ENCODE measurements around the gene FKBP2. TPM values are rescaled to one million over a fixed set of nuclear protein-coding genes. Genes with fewer than 3 reads are reported as not detected.

FKBP2 gene
- total and polyA plus RNA-seq, 4 donors: 50.2 to 298 (median 87.2) TPM

DNA sequence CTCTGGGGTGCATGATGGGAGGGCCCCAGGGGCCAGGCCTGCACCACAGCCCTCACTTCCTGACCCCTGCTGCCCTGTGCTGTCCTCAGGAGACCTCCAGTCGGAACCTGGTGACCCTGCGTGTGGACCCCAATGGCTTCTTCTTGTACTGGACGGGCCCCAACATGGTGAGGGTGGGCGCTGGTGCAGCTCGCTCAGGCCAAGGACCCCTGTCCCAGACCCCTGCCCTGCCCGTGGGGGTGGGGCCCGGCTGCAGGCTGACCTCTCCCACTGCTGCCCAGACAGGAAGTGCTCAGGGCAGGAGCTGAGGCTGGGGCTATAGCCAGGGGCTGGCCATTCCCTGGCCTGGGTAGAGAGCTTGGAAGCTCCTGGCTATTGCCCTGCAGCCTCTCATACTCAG is 13.4 kb downstream of the FKBP2 start:
- no peaks in the 10 kb centered on the region for H3K4me1 ChIP-seq (ENCODE audit: control insufficient read depth in 1 of 2, insufficient read depth in 2 of 2, low read length in 2 of 2)
- H3K27ac ChIP-seq (ENCODE audit: low read depth in 1 of 2, low read length in 2 of 2): no peak overlapping the region
- ATAC-seq (ENCODE audit: low FRiP score): no peak
- H3K36me3 ChIP-seq (ENCODE audit: control insufficient read depth in 1 of 2, insufficient read depth in 2 of 2, low read length in 1 of 2): peaks cover 8 to 9% of the 10 kb centered on the region in 2 donors
- H3K9me3 ChIP-seq (ENCODE audit: control insufficient read depth, low read length): no peaks in the 10 kb centered on the region
- no peak for DNase-seq
- H3K27me3 ChIP-seq (ENCODE audit: control insufficient read depth in 1 of 2, insufficient read depth in 2 of 2, low read length in 1 of 2): no peaks in the 10 kb centered on the region
- WGBS, 2 donors: 86% methylated on average over 7 of the region's 7 CpGs
- no peak overlapping the region for H3K4me3 ChIP-seq (ENCODE audit: low read length in 2 of 2)
- intact Hi-C loops (cut with DNase I): no loop called here

DNA sequence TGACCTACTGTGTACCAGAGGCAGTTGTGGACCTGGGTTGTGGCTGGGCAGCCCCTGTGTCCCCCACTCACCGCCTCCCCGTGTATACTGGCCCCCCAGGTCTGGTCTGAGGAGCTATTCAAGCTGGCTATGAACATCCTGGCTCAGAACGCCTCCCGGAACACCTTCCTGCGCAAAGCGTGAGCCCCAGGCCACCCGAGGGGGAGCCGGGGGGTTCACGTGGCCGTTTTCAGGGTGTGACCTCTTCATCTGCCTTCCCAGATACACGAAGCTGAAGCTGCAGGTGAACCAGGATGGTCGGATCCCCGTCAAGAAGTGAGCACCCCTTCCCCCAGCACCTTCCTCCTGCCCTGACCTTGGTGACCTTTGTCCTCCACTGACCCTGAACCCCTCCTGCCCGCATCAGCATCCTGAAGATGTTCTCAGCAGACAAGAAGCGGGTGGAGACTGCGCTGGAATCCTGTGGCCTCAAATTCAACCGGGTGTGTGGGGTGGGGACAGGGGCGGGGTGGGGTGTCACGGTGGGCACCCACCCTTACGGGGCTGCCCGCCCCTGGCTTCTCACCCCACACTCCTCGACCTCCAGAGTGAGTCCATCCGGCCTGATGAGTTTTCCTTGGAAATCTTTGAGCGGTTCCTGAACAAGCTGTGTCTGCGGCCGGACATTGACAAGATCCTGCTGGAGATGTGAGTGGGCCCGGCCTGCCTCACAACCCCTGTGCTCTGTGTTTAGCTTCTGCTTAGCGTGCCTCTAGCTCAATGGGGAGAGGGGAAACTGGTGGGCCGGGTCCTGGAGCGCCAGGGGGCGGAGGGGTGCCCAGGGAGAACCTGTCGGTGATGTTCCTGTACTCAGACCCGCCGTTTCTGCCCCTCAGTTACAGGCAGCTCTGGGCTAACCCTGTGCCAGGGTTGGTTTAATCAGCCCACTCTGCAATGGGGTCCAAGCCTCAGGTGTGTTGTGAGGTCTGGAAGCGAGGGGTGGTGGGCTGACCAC is 14.5 kb downstream of the FKBP2 start:
- WGBS, 2 donors: 88 to 90% methylated on average over 35 of the region's 35 CpGs
- Histone ChIP-seq H3K4me3 (ENCODE audit: low read length in 2 of 2) (no peak overlapping the region), H3K9me3 (ENCODE audit: control insufficient read depth, low read length) (no peaks in the 10 kb centered on the region), H3K4me1 (ENCODE audit: control insufficient read depth in 1 of 2, insufficient read depth in 2 of 2, low read length in 2 of 2) (no peaks in the 10 kb centered on the region), H3K27me3 (ENCODE audit: control insufficient read depth in 1 of 2, insufficient read depth in 2 of 2, low read length in 1 of 2) (no peaks in the 10 kb centered on the region), H3K27ac (ENCODE audit: low read depth in 1 of 2, low read length in 2 of 2) (no peak overlapping the region), H3K36me3 (ENCODE audit: control insufficient read depth in 1 of 2, insufficient read depth in 2 of 2, low read length in 1 of 2) (peaks cover 8 to 9% of the 10 kb centered on the region in 2 donors)
- no peak for DNase-seq
- intact Hi-C loops (cut with DNase I): no loop called here
- ATAC-seq (ENCODE audit: low FRiP score): no peak

- ATAC-seq (ENCODE audit: low FRiP score) (no peak), DNase-seq (no peak)
- no peak overlapping the region for H3K27ac ChIP-seq (ENCODE audit: low read depth in 1 of 2, low read length in 2 of 2)
- H3K9me3 ChIP-seq (ENCODE audit: control insufficient read depth, low read length): no peaks in the 10 kb centered on the region
- intact Hi-C loops (cut with DNase I): no loop called here
- no peak overlapping the region for H3K4me3 ChIP-seq (ENCODE audit: low read length in 2 of 2)
- H3K36me3 ChIP-seq (ENCODE audit: control insufficient read depth in 1 of 2, insufficient read depth in 2 of 2, low read length in 1 of 2): peaks cover 8 to 9% of the 10 kb centered on the region in 2 donors
- H3K4me1 ChIP-seq (ENCODE audit: control insufficient read depth in 1 of 2, insufficient read depth in 2 of 2, low read length in 2 of 2): no peaks in the 10 kb centered on the region
- WGBS, 2 donors: 80% methylated on average over 15 of the region's 15 CpGs
- no peaks in the 10 kb centered on the region for H3K27me3 ChIP-seq (ENCODE audit: control insufficient read depth in 1 of 2, insufficient read depth in 2 of 2, low read length in 1 of 2)
These were observed 15.4 kb downstream of the FKBP2 start for GRCh38 chr11:64256300-64256699.

DNA sequence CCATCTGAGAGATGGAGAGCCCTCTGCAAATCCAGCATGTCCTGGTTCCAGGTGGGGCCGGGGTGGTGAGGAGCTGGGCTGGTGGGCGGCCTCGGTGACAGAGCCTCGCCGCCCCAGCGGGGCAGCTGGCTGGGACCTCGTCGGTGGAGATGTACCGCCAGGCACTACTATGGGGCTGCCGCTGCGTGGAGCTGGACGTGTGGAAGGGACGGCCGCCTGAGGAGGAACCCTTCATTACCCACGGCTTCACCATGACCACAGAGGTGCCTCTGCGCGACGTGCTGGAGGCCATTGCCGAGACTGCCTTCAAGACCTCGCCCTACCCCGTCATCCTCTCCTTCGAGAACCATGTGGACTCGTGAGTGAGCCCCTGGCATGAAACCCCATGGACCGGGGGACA is 17.5 kb downstream of the FKBP2 start:
- WGBS, 2 donors: 89% methylated on average over 24 of the region's 24 CpGs
- intact Hi-C loops (cut with DNase I): no loop called here

GRCh38 chr11:64258946-64259532 is 18.1 kb downstream of the FKBP2 start:
- intact Hi-C loops (cut with DNase I): no loop called here
- Histone ChIP-seq H3K4me3 (ENCODE audit: low read length in 2 of 2) (no peak overlapping the region), H3K9me3 (ENCODE audit: control insufficient read depth, low read length) (no peaks in the 10 kb centered on the region), H3K36me3 (ENCODE audit: control insufficient read depth in 1 of 2, insufficient read depth in 2 of 2, low read length in 1 of 2) (peaks cover 8 to 11% of the 10 kb centered on the region in 2 donors), H3K4me1 (ENCODE audit: control insufficient read depth in 1 of 2, insufficient read depth in 2 of 2, low read length in 2 of 2) (no peaks in the 10 kb centered on the region), H3K27ac (ENCODE audit: low read depth in 1 of 2, low read length in 2 of 2) (no peak overlapping the region), H3K27me3 (ENCODE audit: control insufficient read depth in 1 of 2, insufficient read depth in 2 of 2, low read length in 1 of 2) (no peaks in the 10 kb centered on the region)
- WGBS, 2 donors: 90 to 92% methylated on average over 29 to 32 of the region's 32 CpGs
- ATAC-seq (ENCODE audit: low FRiP score) (no peak), DNase-seq (peak in 1 of 2 donors; percentile 50)

More for the DNA sequence above, 17.5 kb downstream of the FKBP2 start:
- Histone ChIP-seq H3K27ac (ENCODE audit: low read depth in 1 of 2, low read length in 2 of 2) (no peak overlapping the region), H3K36me3 (ENCODE audit: control insufficient read depth in 1 of 2, insufficient read depth in 2 of 2, low read length in 1 of 2) (peaks cover 8 to 11% of the 10 kb centered on the region in 2 donors), H3K9me3 (ENCODE audit: control insufficient read depth, low read length) (no peaks in the 10 kb centered on the region), H3K4me1 (ENCODE audit: control insufficient read depth in 1 of 2, insufficient read depth in 2 of 2, low read length in 2 of 2) (no peaks in the 10 kb centered on the region), H3K4me3 (ENCODE audit: low read length in 2 of 2) (no peak overlapping the region), H3K27me3 (ENCODE audit: control insufficient read depth in 1 of 2, insufficient read depth in 2 of 2, low read length in 1 of 2) (no peaks in the 10 kb centered on the region)
- no peak for DNase-seq
- no peak for ATAC-seq (ENCODE audit: low FRiP score)

DNA sequence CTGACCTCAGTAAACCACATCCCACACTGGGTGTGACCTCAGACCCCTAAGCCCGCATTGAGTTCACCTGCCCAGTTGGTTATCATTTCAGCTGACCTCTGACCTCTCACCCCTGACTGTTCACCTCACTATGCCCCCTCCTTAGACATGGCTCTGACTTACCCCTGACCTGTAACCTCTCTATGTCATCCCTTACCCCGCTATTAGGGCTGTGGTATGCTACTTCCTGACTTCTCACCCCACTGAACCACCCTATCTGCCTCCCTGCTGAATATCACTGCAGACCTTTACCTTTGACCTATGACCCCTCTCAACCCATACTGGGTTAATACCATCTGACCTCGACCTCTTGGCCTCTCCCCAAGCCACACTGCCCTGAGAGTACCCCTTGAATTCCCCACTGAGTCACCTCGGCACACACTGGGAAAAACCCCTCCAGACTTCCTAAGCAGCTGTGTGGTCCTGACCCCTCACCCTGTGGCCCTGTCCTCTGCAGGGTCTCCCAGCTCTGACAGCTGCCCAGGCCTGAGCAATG is 18.7 kb downstream of the FKBP2 start:
- Histone ChIP-seq H3K4me3 (ENCODE audit: low read length in 2 of 2) (no peak overlapping the region), H3K27me3 (ENCODE audit: control insufficient read depth in 1 of 2, insufficient read depth in 2 of 2, low read length in 1 of 2) (no peaks in the 10 kb centered on the region), H3K27ac (ENCODE audit: low read depth in 1 of 2, low read length in 2 of 2) (no peak overlapping the region), H3K4me1 (ENCODE audit: control insufficient read depth in 1 of 2, insufficient read depth in 2 of 2, low read length in 2 of 2) (no peaks in the 10 kb centered on the region), H3K36me3 (ENCODE audit: control insufficient read depth in 1 of 2, insufficient read depth in 2 of 2, low read length in 1 of 2) (peaks cover 8 to 11% of the 10 kb centered on the region in 2 donors), H3K9me3 (ENCODE audit: control insufficient read depth, low read length) (no peaks in the 10 kb centered on the region)
- DNase-seq (no peak), ATAC-seq (ENCODE audit: low FRiP score) (no peak)
- 82 to 89% methylated on average over 4 of the region's 4 CpGs for WGBS, 2 donors
- intact Hi-C loops (cut with DNase I): no loop called here

DNA sequence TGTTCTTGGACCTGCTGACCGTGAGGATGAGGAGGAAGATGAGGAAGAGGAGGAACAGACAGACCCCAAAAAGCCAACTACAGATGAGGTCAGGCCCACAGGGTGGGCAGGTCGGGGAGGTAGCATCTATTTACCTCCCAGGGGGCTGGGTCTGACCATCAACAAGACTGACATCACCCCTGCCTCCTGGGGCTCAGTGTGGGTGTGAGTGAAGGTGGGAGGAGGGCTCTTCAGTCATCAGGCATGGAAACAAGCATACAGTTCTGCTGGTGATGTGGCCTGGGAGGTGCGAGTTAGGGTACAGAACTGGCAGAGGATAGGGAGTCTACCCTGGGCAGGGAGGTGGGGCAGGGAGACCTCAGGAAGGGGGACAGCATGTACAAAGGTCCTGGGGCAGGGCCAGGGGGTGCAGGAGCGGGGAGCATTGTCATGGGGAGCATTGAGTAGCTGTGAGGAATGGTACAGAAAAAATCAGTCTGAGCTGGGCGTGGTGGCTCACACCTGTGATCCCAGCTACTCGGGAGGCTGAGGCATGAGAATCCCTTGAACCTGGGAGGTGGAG is 19.3 kb downstream of the FKBP2 start:
- no peak for DNase-seq
- intact Hi-C loops (cut with DNase I): no loop called here
- Histone ChIP-seq H3K4me3 (ENCODE audit: low read length in 2 of 2) (no peak overlapping the region), H3K27me3 (ENCODE audit: control insufficient read depth in 1 of 2, insufficient read depth in 2 of 2, low read length in 1 of 2) (no peaks in the 10 kb centered on the region), H3K36me3 (ENCODE audit: control insufficient read depth in 1 of 2, insufficient read depth in 2 of 2, low read length in 1 of 2) (peaks cover 8 to 11% of the 10 kb centered on the region in 2 donors), H3K27ac (ENCODE audit: low read depth in 1 of 2, low read length in 2 of 2) (no peak overlapping the region), H3K4me1 (ENCODE audit: control insufficient read depth in 1 of 2, insufficient read depth in 2 of 2, low read length in 2 of 2) (no peaks in the 10 kb centered on the region), H3K9me3 (ENCODE audit: control insufficient read depth, low read length) (no peaks in the 10 kb centered on the region)
- 94 to 96% methylated on average over 6 of the region's 6 CpGs for WGBS, 2 donors
- no peak for ATAC-seq (ENCODE audit: low FRiP score)

GRCh38 chr11:64261556-64262080 is 20.7 kb downstream of the FKBP2 start:
- Histone ChIP-seq H3K36me3 (ENCODE audit: control insufficient read depth in 1 of 2, insufficient read depth in 2 of 2, low read length in 1 of 2) (peaks cover 8 to 12% of the 10 kb centered on the region in 2 donors), H3K27me3 (ENCODE audit: control insufficient read depth in 1 of 2, insufficient read depth in 2 of 2, low read length in 1 of 2) (no peaks in the 10 kb centered on the region), H3K4me1 (ENCODE audit: control insufficient read depth in 1 of 2, insufficient read depth in 2 of 2, low read length in 2 of 2) (no peaks in the 10 kb centered on the region), H3K4me3 (ENCODE audit: low read length in 2 of 2) (no peak overlapping the region), H3K27ac (ENCODE audit: low read depth in 1 of 2, low read length in 2 of 2) (no peak overlapping the region), H3K9me3 (ENCODE audit: control insufficient read depth, low read length) (no peaks in the 10 kb centered on the region)
- ATAC-seq (ENCODE audit: low FRiP score) (no peak), DNase-seq (no peak)
- intact Hi-C loops (cut with DNase I): no loop called here
- WGBS, 2 donors: 82 to 85% methylated on average over 18 of the region's 18 CpGs
